Immature natural killer cell (primary cell): ENCODE data around the gene NCBP1. TPM values are rescaled to one million over a fixed set of nuclear protein-coding genes. Genes with fewer than 3 reads are reported as not detected.

Source experiments
- DNase-seq, 3 donors: peaks; one replicate each; pipeline ENCODE4 v3.0.0; 2022; ENCODE audit warnings: mixed read lengths in 1 of 3
- H3K27ac Mint-ChIP-seq, 6 donors: one replicate each; pipeline ENCODE4 v1.8.0; 2020; ENCODE audit warnings: mixed read lengths in 6 of 6, mild to moderate bottlenecking in 5 of 6, inconsistent platforms in 4 of 6, moderate library complexity in 3 of 6
- H3K27me3 Mint-ChIP-seq, 3 donors: one replicate each; pipeline ENCODE4 v1.8.0; 2020 to 2021; ENCODE audit warnings: low read depth in 3 of 3, mild to moderate bottlenecking in 3 of 3, mixed read lengths in 3 of 3, moderate library complexity in 3 of 3, inconsistent platforms in 1 of 3
- H3K36me3 Mint-ChIP-seq, 3 donors: one replicate each; pipeline ENCODE4 v1.8.0; 2020; ENCODE audit warnings: mixed read lengths in 3 of 3, inconsistent platforms in 2 of 3, mild to moderate bottlenecking in 2 of 3
- H3K4me1 Mint-ChIP-seq, 2 donors: one replicate each; pipeline ENCODE4 v1.8.0; 2020; ENCODE audit warnings: inconsistent platforms in 2 of 2, mild to moderate bottlenecking in 2 of 2, mixed read lengths in 2 of 2, moderate library complexity in 1 of 2
- H3K4me3 Mint-ChIP-seq, 5 donors: one replicate each; pipeline ENCODE4 v1.8.0; 2020; ENCODE audit warnings: mild to moderate bottlenecking in 5 of 5, mixed read lengths in 5 of 5, inconsistent platforms in 3 of 5, moderate library complexity in 3 of 5
- H3K9me3 Mint-ChIP-seq, 6 donors: one replicate each; pipeline ENCODE4 v1.8.0; 2020; ENCODE audit warnings: mild to moderate bottlenecking in 6 of 6, mixed read lengths in 6 of 6, inconsistent platforms in 4 of 6, moderate library complexity in 3 of 6
- polyA plus RNA-seq, 3 donors: library from polyadenylated mRNA; unstranded; fragments of 300-500 nt; fragmentation: Illumina TruSeq; gene quantifications; one replicate each; pipeline ENCODE4 v1.2.3, GENCODE V29; 2021

NCBP1 gene
- polyA plus RNA-seq, 3 donors from 2014 or later, result 11.0 to 15.8 (median 12.8) TPM

DNA sequence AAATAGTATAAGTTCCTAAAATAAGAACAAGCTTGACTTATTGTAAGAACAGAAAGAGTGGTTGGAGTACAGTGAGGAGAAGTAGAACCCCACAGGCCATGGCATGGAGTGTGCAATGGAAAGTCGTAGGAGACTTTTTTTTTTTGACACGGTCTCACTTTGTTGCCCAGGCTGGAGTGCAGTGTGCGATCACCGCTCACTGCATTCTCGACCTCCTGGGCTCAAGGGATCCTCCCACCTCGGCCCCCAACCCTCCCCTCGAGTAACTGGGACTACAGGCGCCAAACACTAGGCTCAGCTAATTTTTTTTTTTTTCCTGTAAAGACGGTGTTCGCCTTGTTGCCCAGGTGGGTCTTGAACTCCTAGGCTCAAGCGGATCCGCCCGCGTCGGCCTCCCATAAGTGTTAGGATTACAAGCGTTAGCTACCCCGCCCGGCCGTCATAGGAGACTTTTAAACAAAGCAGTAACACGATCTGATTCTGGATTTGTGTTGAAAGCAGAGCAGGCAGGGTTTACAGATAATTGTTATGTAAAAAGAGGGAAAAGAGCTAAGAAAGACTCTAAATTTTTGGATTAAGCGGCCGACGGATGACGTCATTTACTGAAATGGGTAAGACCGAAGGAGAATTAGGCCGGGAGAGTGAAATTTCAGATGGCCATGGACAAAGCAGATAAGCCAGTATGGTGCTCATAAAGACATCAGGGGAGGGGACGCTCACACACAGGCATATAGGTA lies 1.2 kb upstream of the NCBP1 start:
- Mint-ChIP-seq H3K36me3 (no peaks in the 10 kb centered on the region), H3K27ac (peak overlapping the region; percentile 99 to 100 (median 100)), H3K27me3 (peaks cover 3 to 16% (median 6%) of the 10 kb centered on the region in 3 donors), H3K9me3 (no peaks in the 10 kb centered on the region), H3K4me1 (peaks cover 38 to 61% of the 10 kb centered on the region in 2 donors), H3K4me3 (peak overlapping the region; percentile 95 to 100 (median 98))
- DNase-seq, result no peak

DNA sequence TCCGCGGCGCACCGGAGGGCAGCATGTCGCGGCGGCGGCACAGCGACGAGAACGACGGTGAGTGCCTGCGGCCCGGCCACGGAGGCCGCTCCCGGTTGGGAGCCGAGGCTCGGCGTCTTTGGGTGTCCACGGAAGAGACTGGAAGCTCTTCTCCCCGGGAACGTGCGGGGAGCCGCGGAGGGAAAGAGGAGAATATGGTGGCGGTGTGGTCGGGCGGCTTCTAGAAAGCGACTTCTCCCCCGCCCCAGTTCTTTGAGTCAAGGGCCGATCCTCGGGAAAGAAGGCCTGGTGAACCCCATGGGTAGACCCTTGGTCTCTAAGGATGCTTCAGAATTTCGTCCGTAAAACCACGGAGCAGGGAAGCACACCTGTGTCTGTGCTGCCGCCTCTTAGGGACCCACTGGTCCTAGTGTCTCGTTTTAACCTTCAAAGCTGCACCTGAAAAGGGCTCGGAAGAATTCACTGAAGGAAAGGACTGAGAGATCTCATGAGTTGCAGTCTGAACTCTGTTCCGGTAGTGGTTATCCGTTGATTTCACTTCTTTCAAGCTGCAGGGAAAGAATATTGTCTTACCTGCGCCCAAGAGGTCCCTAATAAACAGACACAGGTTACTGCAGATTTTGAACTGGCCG lies 354 bp downstream of the NCBP1 start:
- Mint-ChIP-seq H3K9me3 (no peaks in the 10 kb centered on the region), H3K4me1 (peaks cover 51 to 73% of the 10 kb centered on the region in 2 donors), H3K27me3 (peaks cover 3 to 16% (median 6%) of the 10 kb centered on the region in 3 donors), H3K27ac (peak overlapping the region; percentile 99 to 100 (median 100)), H3K36me3 (no peaks in the 10 kb centered on the region), H3K4me3 (peak overlapping the region; percentile 95 to 100 (median 98))
- peak in 1 of 3 donors; percentile 21 for DNase-seq

DNA sequence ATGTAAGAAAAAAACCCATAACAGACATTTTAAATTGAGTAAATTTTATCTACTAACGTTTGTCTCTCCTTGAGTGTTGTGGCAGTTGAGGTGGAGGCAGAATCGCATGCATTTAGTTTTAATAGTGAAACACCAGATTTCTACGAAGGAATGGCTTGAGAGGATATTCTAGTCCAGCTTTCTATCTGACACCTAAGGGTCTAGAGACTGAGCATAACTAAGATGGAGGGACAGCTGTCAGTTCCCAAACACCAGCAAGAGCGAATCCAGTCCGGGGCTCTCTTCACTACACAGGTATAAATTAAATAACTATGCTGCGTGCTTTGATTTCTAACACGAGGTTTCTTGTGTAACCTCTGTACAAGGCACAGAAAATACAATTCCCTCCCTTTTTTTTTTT lies 1.4 kb downstream of the NCBP1 start:
- H3K27me3 Mint-ChIP-seq, result peaks cover 3 to 16% (median 6%) of the 10 kb centered on the region in 3 donors
- peak overlapping the region; percentile 99 to 100 (median 100) for H3K27ac Mint-ChIP-seq
- peaks cover 56 to 78% of the 10 kb centered on the region in 2 donors for H3K4me1 Mint-ChIP-seq
- no peaks in the 10 kb centered on the region for H3K9me3 Mint-ChIP-seq
- no peaks in the 10 kb centered on the region for H3K36me3 Mint-ChIP-seq
- no peak for DNase-seq
- peak overlapping the region; percentile 95 to 100 (median 98) for H3K4me3 Mint-ChIP-seq

DNA sequence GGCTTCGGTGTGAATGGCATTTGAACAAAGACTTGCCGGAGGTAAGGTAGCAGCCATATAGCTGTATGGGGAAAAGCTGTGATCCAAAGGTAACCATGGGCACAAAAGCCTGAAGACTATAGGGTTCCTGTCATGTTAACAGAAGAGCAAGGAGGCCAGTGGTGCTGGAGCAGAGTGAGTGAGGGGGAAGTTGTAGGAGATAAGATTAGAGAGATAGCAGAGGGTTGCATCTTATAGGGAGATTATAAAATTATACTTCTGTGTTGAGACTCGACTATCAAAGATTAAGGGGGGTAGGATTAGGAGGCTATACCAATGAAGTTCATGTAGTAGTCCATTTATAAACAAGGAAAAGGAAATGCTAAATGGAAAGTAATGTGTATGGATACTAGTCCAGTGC lies 3.3 kb downstream of the NCBP1 start:
- Mint-ChIP-seq H3K36me3 (no peaks in the 10 kb centered on the region), H3K27ac (peak overlapping the region in 1 of 6 donors; percentile 59), H3K9me3 (no peaks in the 10 kb centered on the region), H3K4me1 (peaks cover 54 to 86% of the 10 kb centered on the region in 2 donors), H3K4me3 (no peak overlapping the region), H3K27me3 (peaks cover 3 to 14% (median 6%) of the 10 kb centered on the region in 3 donors)
- no peak for DNase-seq

DNA sequence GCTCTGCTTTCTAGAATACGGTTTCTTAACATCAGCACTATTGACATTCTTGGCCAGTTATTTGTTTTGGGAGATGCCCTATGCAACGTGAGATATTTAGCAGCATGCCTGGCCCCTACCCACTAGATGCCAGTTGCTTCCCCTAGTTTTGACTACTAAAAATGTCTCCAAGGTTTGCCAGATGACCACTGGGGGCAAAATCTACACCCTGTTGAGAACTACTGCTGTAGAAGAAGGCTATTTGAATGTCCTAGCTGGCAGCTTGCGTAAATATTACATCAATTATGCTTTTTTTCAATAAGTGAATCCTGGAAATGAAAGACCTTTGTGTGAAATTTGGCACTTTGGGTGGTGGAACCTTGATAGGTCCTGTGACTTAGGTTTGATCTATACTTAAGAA lies 5.0 kb downstream of the NCBP1 start:
- Mint-ChIP-seq H3K27ac (peak overlapping the region in 2 of 6 donors; percentile 29 to 34), H3K4me1 (peaks cover 44 to 71% of the 10 kb centered on the region in 2 donors)
- DNase-seq, result no peak

DNA sequence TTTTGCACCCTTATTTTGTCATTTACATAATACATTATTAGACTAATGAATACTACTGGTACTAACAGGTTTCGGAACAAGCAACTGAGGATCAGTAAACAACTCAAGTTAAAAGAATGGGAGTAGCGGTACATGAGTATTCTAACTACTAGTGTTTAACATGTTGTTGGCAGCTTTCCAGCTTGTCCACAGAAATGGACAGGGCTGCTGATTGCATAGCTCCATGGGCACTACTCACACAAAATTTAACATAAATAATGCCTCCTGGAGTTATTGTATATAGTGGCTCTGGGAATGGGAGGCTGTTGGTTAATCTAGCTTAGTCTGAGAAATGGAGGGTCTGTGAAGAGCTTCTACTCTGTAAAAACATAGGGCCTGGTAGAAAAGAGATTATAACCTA lies 6.7 kb downstream of the NCBP1 start:
- peak overlapping the region in 2 of 6 donors; percentile 5 to 14 for H3K27ac Mint-ChIP-seq
- H3K4me1 Mint-ChIP-seq, result peaks cover 31 to 56% of the 10 kb centered on the region in 2 donors
- peaks cover 0 to 14% (median 0%) of the 10 kb centered on the region in 3 donors for H3K36me3 Mint-ChIP-seq
- no peaks in the 10 kb centered on the region for H3K9me3 Mint-ChIP-seq
- no peak for DNase-seq
- no peak overlapping the region for H3K4me3 Mint-ChIP-seq
- H3K27me3 Mint-ChIP-seq, result no peaks in the 10 kb centered on the region

More for the DNA sequence above, 5.0 kb downstream of the NCBP1 start:
- Mint-ChIP-seq H3K9me3 (no peaks in the 10 kb centered on the region), H3K27me3 (peaks cover 0 to under 1% (median 0%) of the 10 kb centered on the region in 3 donors), H3K36me3 (peaks cover 0 to 5% (median 0%) of the 10 kb centered on the region in 3 donors), H3K4me3 (no peak overlapping the region)

DNA sequence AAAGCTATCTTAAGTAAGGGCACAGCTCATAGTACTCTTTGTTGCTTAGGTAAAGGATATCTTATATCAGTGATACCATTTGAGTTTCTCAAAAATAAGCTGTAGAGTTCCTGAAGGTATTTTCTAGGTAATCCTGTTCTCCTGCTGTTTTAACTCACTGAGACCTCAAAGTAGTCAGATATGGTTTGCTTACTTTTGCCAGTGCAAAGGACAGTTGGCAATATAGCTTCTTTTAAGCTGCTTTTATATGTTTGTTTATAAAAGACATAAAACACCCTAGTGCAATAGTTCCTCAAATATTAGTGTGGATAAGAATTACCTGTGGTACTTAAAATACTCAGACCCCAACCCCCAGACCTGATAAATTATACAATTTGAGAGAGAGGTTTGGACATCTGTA lies 12.1 kb downstream of the NCBP1 start:
- Mint-ChIP-seq H3K27me3 (no peaks in the 10 kb centered on the region), H3K4me3 (no peak overlapping the region), H3K36me3 (peaks cover 4 to 35% (median 5%) of the 10 kb centered on the region in 3 donors), H3K27ac (no peak overlapping the region), H3K4me1 (peaks cover 0 to 7% of the 10 kb centered on the region in 2 donors), H3K9me3 (no peaks in the 10 kb centered on the region)
- no peak for DNase-seq

DNA sequence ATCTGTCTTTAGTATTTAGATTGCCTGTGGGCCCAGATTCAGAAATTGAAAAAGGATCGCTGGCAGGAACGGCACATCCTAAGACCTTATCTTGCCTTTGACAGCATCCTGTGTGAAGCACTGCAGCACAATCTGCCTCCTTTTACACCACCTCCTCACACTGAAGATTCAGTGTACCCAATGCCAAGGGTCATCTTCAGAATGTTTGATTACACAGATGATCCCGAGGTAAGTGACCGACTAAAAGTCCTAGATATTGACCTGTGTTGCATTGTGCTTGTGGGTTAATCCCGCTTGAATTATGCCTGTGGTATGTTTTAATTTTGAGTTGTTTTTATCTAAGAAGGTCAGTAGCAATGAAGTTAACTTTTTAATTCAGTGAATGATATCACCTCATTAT lies 14.4 kb downstream of the NCBP1 start:
- no peaks in the 10 kb centered on the region for H3K4me1 Mint-ChIP-seq
- H3K27me3 Mint-ChIP-seq, result peaks cover 0 to 1% (median 0%) of the 10 kb centered on the region in 3 donors
- H3K4me3 Mint-ChIP-seq, result no peak overlapping the region
- H3K27ac Mint-ChIP-seq, result no peak overlapping the region
- DNase-seq, result no peak
- peaks cover 8 to 40% (median 8%) of the 10 kb centered on the region in 3 donors for H3K36me3 Mint-ChIP-seq
- H3K9me3 Mint-ChIP-seq, result no peaks in the 10 kb centered on the region

DNA sequence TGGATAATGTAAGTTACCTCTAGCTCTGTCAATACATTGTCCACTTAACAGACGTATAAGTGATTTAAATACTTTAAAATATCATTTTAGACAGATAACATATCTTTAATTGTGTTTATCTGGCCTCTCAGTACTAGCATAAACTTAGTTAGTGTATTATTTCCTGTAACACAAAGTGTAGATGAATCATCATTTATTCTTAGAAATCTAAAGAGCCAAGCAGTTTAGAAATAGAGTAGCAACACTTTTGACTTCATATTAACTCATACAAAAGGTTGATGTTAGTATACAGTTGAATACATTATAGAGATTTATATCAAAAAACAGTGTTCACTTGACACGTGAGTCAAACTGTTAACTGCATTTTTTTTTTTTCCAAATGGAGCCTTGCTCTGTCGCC lies 18.0 kb downstream of the NCBP1 start:
- peaks cover 12 to 45% (median 18%) of the 10 kb centered on the region in 3 donors for H3K36me3 Mint-ChIP-seq
- no peaks in the 10 kb centered on the region for H3K9me3 Mint-ChIP-seq
- H3K27me3 Mint-ChIP-seq, result peaks cover 0 to 1% (median 0%) of the 10 kb centered on the region in 3 donors
- no peak overlapping the region for H3K27ac Mint-ChIP-seq
- no peaks in the 10 kb centered on the region for H3K4me1 Mint-ChIP-seq
- DNase-seq, result no peak
- H3K4me3 Mint-ChIP-seq, result no peak overlapping the region

DNA sequence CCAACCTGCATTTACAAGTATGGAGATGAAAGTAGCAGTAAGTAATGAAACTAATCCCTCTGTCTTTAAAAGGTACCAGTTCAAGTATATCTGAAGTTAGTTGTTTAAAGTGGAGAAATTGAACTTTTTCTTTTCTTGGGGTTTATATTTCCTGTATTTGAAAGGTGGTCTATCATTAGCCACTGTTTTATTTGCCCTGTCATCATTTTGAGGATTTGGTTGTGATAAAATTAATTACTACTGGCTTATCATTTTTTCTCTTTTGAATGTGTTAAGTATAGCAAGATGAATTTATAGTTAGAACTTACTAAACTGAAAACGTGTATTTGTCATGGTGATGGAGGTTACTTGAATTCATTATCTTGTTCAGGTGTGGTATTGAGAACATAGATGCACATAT lies 25.1 kb downstream of the NCBP1 start:
- Mint-ChIP-seq H3K36me3 (peaks cover 14 to 59% (median 45%) of the 10 kb centered on the region in 3 donors), H3K9me3 (no peaks in the 10 kb centered on the region)
- no peak for DNase-seq

DNA sequence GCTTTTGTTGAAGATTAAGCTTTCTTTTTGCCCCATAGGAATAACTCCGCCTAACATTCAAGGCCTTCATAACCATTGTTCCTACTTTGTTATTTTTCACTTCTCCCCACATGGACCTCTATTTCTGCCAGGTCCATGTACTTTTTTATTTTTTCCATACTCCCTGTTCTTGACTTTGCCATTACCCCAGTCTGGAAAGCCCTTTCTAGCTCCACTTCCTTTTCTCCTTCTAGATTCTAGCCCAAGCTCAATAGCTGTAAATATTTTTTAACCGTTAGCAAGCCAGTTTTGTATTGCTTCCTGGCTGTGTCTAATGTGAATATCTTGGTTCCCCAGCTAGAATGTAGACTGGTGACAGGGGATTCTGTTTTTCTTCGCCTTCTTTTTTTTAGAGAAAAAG lies 26.1 kb downstream of the NCBP1 start:
- Mint-ChIP-seq H3K9me3 (no peaks in the 10 kb centered on the region), H3K4me1 (peaks cover 0 to 6% of the 10 kb centered on the region in 2 donors), H3K27ac (peak overlapping the region in 1 of 6 donors; percentile 15), H3K27me3 (peaks cover 0 to 2% (median 0%) of the 10 kb centered on the region in 3 donors), H3K4me3 (no peak overlapping the region), H3K36me3 (peaks cover 16 to 61% (median 47%) of the 10 kb centered on the region in 3 donors)
- DNase-seq, result no peak

More for the DNA sequence above, 25.1 kb downstream of the NCBP1 start:
- Mint-ChIP-seq H3K27ac (no peak overlapping the region), H3K4me3 (no peak overlapping the region), H3K4me1 (no peaks in the 10 kb centered on the region), H3K27me3 (peaks cover 0 to 2% (median 0%) of the 10 kb centered on the region in 3 donors)

DNA sequence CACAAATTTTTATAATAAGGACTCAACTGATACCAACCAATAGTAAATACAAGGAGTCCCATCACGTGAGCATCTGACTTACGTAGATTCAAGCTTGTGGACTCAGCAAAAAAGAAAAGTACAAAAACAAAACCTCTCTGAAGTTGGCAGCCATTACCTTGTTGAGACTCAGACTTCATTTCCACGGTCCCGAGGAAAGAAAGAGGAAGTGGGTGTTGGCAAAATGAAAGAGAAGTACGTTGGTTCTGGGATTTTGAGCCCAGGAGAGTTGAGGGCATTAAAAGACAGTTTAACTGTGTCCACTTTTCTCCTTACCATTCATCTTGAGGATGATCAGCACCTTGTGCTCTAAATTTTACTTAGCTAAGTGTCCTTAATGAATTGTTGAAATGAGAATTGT lies 26.7 kb downstream of the NCBP1 start:
- H3K4me1 Mint-ChIP-seq, result peaks cover 0 to 6% of the 10 kb centered on the region in 2 donors
- H3K27ac Mint-ChIP-seq, result peak overlapping the region in 2 of 6 donors; percentile 15 to 16
- peaks cover 16 to 63% (median 52%) of the 10 kb centered on the region in 3 donors for H3K36me3 Mint-ChIP-seq
- H3K9me3 Mint-ChIP-seq, result no peaks in the 10 kb centered on the region
- no peak for DNase-seq
- H3K4me3 Mint-ChIP-seq, result no peak overlapping the region
- peaks cover 0 to 2% (median 0%) of the 10 kb centered on the region in 3 donors for H3K27me3 Mint-ChIP-seq

DNA sequence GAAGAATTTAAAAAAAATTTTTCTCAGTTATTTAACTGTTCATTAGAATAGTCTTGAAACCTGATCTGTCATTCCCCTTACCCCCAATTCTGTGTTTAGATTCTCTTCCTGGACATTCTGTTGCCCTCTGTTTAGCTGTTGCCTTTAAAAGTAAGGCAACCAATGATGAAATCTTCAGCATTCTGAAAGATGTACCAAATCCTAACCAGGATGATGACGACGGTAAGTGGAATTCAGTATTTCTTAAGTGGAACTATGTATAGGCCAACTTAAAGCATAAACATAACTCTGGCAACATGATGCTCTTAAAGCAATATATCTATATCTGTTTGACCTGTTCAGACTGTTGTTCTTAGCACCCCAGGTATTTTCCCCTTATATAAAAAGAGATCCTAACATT lies 27.2 kb downstream of the NCBP1 start:
- H3K4me1 Mint-ChIP-seq, result peaks cover 0 to 10% of the 10 kb centered on the region in 2 donors
- no peaks in the 10 kb centered on the region for H3K9me3 Mint-ChIP-seq
- DNase-seq, result no peak
- no peak overlapping the region for H3K4me3 Mint-ChIP-seq
- peaks cover 0 to 4% (median 0%) of the 10 kb centered on the region in 3 donors for H3K27me3 Mint-ChIP-seq
- peak overlapping the region in 3 of 6 donors; percentile 13 to 77 (median 77) for H3K27ac Mint-ChIP-seq
- peaks cover 19 to 62% (median 52%) of the 10 kb centered on the region in 3 donors for H3K36me3 Mint-ChIP-seq

DNA sequence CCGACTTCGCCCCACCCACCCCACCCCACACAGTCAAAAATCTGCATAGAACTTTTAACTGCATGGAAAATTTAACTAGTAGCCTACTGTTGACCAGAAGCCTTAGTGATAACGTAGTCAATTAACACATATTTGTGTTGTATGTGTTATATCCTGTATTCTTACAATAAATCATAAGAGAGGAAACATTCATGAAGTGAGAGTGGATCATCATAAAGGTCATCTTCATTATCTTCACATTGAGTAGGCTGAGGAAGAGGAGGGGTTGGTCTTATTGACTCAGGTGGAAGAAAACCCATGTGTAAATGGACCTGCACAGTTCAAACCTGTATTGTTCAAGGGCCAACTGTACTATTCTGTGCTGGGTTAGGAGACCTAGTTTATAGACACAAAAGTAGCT lies 32.1 kb downstream of the NCBP1 start:
- Mint-ChIP-seq H3K4me3 (no peak overlapping the region), H3K27ac (peak overlapping the region in 4 of 6 donors; percentile 10 to 49 (median 35))
- no peak for DNase-seq

More for the DNA sequence above, 32.1 kb downstream of the NCBP1 start:
- no peaks in the 10 kb centered on the region for H3K9me3 Mint-ChIP-seq
- peaks cover 26 to 67% (median 39%) of the 10 kb centered on the region in 3 donors for H3K36me3 Mint-ChIP-seq
- H3K27me3 Mint-ChIP-seq, result peaks cover 0 to 4% (median 0%) of the 10 kb centered on the region in 3 donors
- peaks cover 3 to 22% of the 10 kb centered on the region in 2 donors for H3K4me1 Mint-ChIP-seq
